KMS-11 (cell line): Measurements from ENCODE around the gene RPA1.

ENCODE experiments used
- H2AFZ ChIP-seq: fragments of 200-600 bp; sonication (generic); 2 replicates; pipeline ENCODE4 v1.6.1; 2016; ENCODE audit warnings: antibody characterized with exemption, mixed run types, low read depth
- H3K27ac ChIP-seq: fragments of 200-600 bp; sonication (generic); 2 replicates; pipeline ENCODE4 v1.6.1; 2016; ENCODE audit warnings: mild to moderate bottlenecking, mixed run types
- H3K27me3 ChIP-seq: fragments of 200-600 bp; sonication (generic); 2 replicates; pipeline ENCODE4 v1.6.1; 2017; ENCODE audit warnings: mild to moderate bottlenecking, low read depth, mixed run types, moderate library complexity; ENCODE audit not compliant: insufficient read depth
- H3K36me3 ChIP-seq: fragments of 200-600 bp; sonication (generic); 2 replicates; pipeline ENCODE4 v1.6.1; 2017; ENCODE audit warnings: mild to moderate bottlenecking, mixed run types; ENCODE audit not compliant: insufficient read depth
- H3K4me1 ChIP-seq: fragments of 200-600 bp; sonication (generic); 2 replicates; pipeline ENCODE4 v1.6.1; 2016; ENCODE audit warnings: mild to moderate bottlenecking, low read depth, mixed run types; ENCODE audit not compliant: poor library complexity, severe bottlenecking
- H3K4me2 ChIP-seq: fragments of 200-600 bp; sonication (generic); 2 replicates; pipeline ENCODE4 v1.7.0; 2016; ENCODE audit warnings: mild to moderate bottlenecking, mixed run types
- H3K4me3 ChIP-seq: fragments of 200-600 bp; sonication (generic); IDR thresholded peaks from 2 replicates; pipeline ENCODE4 v1.6.1; 2017; ENCODE audit warnings: low read depth, low read length, mixed read lengths; ENCODE audit not compliant: insufficient read depth
- H3K79me2 ChIP-seq: fragments of 200-600 bp; sonication (generic); 2 replicates; pipeline ENCODE4 v1.6.1; 2016; ENCODE audit warnings: low read depth, mixed run types; ENCODE audit not compliant: insufficient read depth
- H3K9ac ChIP-seq: fragments of 200-600 bp; sonication (generic); 2 replicates; pipeline ENCODE4 v1.6.1; 2016; ENCODE audit warnings: mild to moderate bottlenecking, mixed run types
- H4K20me1 ChIP-seq: fragments of 200-600 bp; sonication (generic); 2 replicates; pipeline ENCODE4 v1.6.1; 2016; ENCODE audit warnings: mild to moderate bottlenecking, mixed run types; ENCODE audit not compliant: insufficient read depth
- TF ChIP-seq, protein P1 (sequence below): fragments of 200-600 bp; sonication (generic); conservative IDR thresholded peaks from 2 replicates; pipeline ENCODE4 v1.6.1; 2017; ENCODE audit warnings: low read depth, mild to moderate bottlenecking, antibody characterized with exemption, low read length, moderate library complexity, mixed read lengths

Gene RPA1

DNA sequence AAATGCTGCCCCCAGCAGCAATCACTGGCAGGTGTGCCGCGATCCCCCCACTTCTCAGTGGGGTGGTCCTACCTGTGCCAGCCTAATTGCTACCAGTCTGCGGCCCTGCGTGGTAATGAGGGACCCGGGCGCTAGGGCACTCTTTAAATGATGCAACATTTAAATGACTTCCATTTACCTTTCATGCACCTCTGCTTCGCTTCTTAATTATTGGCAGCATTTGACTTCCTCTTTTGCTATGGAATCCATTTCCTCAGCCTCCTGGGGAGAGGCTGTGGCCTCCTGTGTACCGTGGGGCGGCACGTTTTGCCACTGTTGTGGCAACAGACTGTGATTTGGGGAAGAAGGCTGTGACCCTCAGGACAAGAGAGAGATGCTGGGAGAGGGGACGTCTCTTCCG is 86.1 kb downstream of the RPA1 start:
- Histone ChIP-seq H3K4me1 (no peaks in the 10 kb centered on the region), H3K4me2 (no peak overlapping the region), H2AFZ (no peak overlapping the region), H3K79me2 (no peaks in the 10 kb centered on the region), H3K36me3 (no peaks in the 10 kb centered on the region), H4K20me1 (no peaks in the 10 kb centered on the region), H3K27ac (no peak overlapping the region), H3K4me3 (no peak overlapping the region), H3K27me3 (peaks cover 48% of the 10 kb centered on the region; the same call in 1 of the 2 replicates), H3K9ac (no peak overlapping the region)
- TF ChIP-seq, protein P1, sequence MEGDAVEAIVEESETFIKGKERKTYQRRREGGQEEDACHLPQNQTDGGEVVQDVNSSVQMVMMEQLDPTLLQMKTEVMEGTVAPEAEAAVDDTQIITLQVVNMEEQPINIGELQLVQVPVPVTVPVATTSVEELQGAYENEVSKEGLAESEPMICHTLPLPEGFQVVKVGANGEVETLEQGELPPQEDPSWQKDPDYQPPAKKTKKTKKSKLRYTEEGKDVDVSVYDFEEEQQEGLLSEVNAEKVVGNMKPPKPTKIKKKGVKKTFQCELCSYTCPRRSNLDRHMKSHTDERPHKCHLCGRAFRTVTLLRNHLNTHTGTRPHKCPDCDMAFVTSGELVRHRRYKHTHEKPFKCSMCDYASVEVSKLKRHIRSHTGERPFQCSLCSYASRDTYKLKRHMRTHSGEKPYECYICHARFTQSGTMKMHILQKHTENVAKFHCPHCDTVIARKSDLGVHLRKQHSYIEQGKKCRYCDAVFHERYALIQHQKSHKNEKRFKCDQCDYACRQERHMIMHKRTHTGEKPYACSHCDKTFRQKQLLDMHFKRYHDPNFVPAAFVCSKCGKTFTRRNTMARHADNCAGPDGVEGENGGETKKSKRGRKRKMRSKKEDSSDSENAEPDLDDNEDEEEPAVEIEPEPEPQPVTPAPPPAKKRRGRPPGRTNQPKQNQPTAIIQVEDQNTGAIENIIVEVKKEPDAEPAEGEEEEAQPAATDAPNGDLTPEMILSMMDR, result no peak

DNA sequence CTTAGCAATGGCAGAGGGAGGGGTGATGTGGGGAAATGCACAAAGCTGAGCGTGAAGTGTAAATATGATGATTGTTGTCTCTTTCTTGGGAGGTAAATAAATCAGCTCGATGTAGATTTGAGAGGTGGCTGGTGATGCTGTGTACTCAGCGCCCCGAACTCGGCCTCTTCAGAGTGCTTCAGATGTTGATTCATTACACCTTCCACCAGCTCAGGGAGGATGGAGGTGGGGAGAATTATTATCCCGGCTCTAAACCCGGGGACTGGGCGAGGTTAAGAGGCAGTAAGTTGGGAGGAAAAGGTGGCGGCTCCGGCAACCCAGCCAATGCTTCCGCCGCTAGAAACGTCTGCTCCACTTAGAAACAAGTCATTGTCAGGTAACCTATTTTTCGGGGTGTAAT is 86.5 kb downstream of the RPA1 start:
- Histone ChIP-seq H3K4me1 (no peaks in the 10 kb centered on the region), H2AFZ (no peak overlapping the region), H3K27ac (no peak overlapping the region), H3K4me2 (no peak overlapping the region), H3K27me3 (peaks cover 48% of the 10 kb centered on the region; the same call in 1 of the 2 replicates), H3K4me3 (no peak overlapping the region), H4K20me1 (no peaks in the 10 kb centered on the region), H3K9ac (no peak overlapping the region), H3K36me3 (no peaks in the 10 kb centered on the region), H3K79me2 (no peaks in the 10 kb centered on the region)
- TF ChIP-seq, protein P1, result no peak

DNA sequence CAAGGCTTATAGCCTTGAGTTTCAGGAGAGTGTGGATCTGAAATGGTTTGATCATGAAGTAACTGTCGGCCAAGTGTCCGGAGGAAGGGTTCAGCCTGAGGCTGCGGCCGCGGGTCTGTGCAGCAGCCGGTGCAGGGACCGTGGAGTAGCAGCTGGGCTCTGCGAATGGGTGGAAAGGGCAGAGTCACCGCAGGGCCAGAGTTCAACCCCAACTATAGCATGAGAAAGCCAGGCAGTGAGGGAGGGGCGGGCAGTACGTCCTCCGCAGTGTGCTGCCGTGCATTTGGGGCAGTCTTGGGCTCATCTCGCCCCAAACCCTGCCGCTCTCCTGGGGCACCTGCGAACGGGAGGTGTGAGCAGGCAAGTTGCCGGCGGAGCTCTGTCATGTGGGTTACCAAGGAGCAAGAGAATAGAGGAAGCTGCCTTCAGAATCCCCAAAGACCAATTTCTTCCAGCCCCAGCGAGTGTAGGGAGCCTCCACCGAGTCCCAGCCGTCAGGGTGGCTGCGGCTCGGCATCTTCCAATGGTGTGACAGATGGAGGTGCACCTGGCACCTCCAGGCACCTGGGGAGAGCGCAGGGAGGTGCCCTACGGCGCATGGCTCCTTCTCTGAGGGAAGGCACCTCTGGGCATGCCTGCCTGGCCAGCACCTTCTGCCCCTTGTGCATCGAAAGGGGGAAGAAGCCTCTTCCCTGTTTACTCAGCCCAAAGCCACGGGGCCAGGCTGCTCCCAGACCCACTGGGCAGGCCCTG is 87.3 kb downstream of the RPA1 start:
- TF ChIP-seq, protein P1, result no peak
- Histone ChIP-seq H3K4me2 (no peak overlapping the region), H3K27me3 (peaks cover 42% of the 10 kb centered on the region; the same call in 1 of the 2 replicates), H4K20me1 (no peaks in the 10 kb centered on the region), H3K4me1 (no peaks in the 10 kb centered on the region), H3K27ac (no peak overlapping the region), H3K79me2 (no peaks in the 10 kb centered on the region), H3K4me3 (no peak overlapping the region), H3K9ac (no peak overlapping the region), H3K36me3 (no peaks in the 10 kb centered on the region), H2AFZ (no peak overlapping the region)

DNA sequence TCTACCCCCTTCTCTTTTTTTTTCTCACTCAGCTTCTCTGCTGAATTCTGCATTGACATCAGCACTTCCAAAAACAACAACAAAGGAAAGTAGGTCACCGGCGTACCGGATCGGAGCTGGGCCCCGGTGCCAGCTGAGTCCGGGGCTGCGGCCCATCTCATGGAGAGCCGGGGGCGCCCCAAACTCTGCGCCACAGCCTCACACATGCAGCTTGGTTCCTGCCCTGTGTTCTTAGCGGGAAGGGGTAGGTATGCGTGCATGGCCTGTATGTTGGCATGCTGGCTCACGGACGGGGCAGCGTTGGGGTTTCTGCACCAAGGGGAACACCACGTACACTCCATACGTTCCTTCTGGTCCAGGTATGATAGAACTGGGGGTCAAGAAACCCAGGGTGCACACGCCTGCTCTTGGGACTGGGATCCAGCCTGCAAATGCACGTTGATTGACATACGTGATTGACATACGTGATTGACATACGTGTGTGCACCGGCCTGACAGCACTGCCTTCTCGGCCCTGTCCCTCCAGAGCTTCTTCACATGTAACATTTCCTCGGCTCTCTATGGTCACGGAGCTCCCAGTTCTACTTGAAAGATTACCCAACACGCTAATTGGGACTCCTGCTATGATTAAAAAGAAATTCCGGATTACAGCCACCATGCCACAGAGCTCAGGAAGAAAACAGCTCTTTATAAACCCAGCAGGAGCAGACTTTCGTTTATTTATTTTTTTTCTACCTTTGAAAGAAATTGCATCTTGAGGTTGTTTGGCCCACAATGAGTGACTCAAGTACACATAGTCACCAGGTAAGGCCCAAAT is 88.7 kb downstream of the RPA1 start:
- Histone ChIP-seq H2AFZ (no peak overlapping the region), H3K79me2 (no peaks in the 10 kb centered on the region), H3K4me1 (no peaks in the 10 kb centered on the region), H3K4me2 (no peak overlapping the region), H3K36me3 (no peaks in the 10 kb centered on the region), H3K27ac (no peak overlapping the region), H4K20me1 (no peaks in the 10 kb centered on the region), H3K27me3 (peaks cover 31% of the 10 kb centered on the region; the same call in 1 of the 2 replicates), H3K4me3 (no peak overlapping the region), H3K9ac (no peak overlapping the region)
- TF ChIP-seq, protein P1, result no peak
